ENCODE results near the gene TEFM. TPM values are rescaled to one million over a fixed set of nuclear protein-coding genes. Genes with fewer than 3 reads are reported as not detected.

TEFM gene
- total and polyA plus RNA-seq, 3 donors from 2014 or later = 8.7 to 16.2 (median 10.9) TPM

- WGBS, 2 donors = 84 to 85% methylated on average over 2 to 3 of the region's 3 CpGs
- Histone ChIP-seq H3K36me3 (ENCODE audit: low read depth, missing control alignments) (no peaks in the 10 kb centered on the region), H3K27me3 (no peaks in the 10 kb centered on the region), H3K4me1 (no peaks in the 10 kb centered on the region), H3K9me3 (no peaks in the 10 kb centered on the region), H3K4me3 (no peak overlapping the region), H3K27ac (no peak overlapping the region)
- TF ChIP-seq POLR2A (IDR thresholded peaks at IDR 0.05) = no peak
- TF ChIP-seq, protein P1, sequence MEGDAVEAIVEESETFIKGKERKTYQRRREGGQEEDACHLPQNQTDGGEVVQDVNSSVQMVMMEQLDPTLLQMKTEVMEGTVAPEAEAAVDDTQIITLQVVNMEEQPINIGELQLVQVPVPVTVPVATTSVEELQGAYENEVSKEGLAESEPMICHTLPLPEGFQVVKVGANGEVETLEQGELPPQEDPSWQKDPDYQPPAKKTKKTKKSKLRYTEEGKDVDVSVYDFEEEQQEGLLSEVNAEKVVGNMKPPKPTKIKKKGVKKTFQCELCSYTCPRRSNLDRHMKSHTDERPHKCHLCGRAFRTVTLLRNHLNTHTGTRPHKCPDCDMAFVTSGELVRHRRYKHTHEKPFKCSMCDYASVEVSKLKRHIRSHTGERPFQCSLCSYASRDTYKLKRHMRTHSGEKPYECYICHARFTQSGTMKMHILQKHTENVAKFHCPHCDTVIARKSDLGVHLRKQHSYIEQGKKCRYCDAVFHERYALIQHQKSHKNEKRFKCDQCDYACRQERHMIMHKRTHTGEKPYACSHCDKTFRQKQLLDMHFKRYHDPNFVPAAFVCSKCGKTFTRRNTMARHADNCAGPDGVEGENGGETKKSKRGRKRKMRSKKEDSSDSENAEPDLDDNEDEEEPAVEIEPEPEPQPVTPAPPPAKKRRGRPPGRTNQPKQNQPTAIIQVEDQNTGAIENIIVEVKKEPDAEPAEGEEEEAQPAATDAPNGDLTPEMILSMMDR (IDR thresholded peaks at IDR 0.05) = no peak
- intact Hi-C loops (cut with DNase I; ENCODE audit: low total_unique reads) = no loop called here
- no peak for DNase-seq
Measured at GRCh38 chr17:30928584-30928983, 22.5 kb upstream of the TEFM start.

DNA sequence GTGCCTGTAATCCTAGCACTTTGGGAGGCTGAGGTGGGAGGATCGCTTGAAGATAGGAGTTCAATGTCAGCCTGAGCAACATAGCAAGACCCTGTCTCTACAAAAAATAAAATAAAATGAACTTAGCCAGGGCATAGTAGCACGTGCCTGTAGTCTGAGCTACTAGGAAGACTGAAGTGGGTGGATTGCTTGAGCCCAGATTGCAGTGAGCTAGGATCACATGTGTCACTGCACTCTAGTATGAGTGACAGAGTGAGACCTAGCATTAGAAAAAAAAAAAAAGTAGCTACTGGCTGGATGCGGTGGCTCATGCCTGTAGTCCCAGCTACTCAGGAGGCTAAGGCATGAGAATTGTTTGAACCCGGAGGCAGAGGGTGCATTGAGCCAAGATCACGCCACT, 21.7 kb upstream of the TEFM start:
- WGBS, 2 donors = 91 to 95% methylated on average over 5 of the region's 5 CpGs

GRCh38 chr17:30926516-30926915, 20.5 kb upstream of the TEFM start:
- Histone ChIP-seq H3K4me3 (no peak overlapping the region), H3K4me1 (peaks cover 6% of the 10 kb centered on the region), H3K9me3 (no peaks in the 10 kb centered on the region), H3K27ac (no peak overlapping the region), H3K27me3 (no peaks in the 10 kb centered on the region), H3K36me3 (ENCODE audit: low read depth, missing control alignments) (no peaks in the 10 kb centered on the region)
- no peak for TF ChIP-seq POLR2A (IDR thresholded peaks at IDR 0.05)
- TF ChIP-seq, protein P1 (IDR thresholded peaks at IDR 0.05) = no peak
- intact Hi-C loops (cut with DNase I; ENCODE audit: low total_unique reads) = no loop called here
- no peak for DNase-seq
- 78 to 84% methylated on average over 6 of the region's 6 CpGs for WGBS, 2 donors

More for the DNA sequence above, 21.7 kb upstream of the TEFM start:
- Histone ChIP-seq H3K36me3 (ENCODE audit: low read depth, missing control alignments) (no peaks in the 10 kb centered on the region), H3K27me3 (no peaks in the 10 kb centered on the region), H3K4me1 (no peaks in the 10 kb centered on the region), H3K9me3 (no peaks in the 10 kb centered on the region), H3K27ac (no peak overlapping the region), H3K4me3 (no peak overlapping the region)
- TF ChIP-seq, protein P1 (IDR thresholded peaks at IDR 0.05) = no peak
- TF ChIP-seq POLR2A (IDR thresholded peaks at IDR 0.05) = no peak
- DNase-seq = no peak
- intact Hi-C loops (cut with DNase I; ENCODE audit: low total_unique reads) = no loop called here

DNA sequence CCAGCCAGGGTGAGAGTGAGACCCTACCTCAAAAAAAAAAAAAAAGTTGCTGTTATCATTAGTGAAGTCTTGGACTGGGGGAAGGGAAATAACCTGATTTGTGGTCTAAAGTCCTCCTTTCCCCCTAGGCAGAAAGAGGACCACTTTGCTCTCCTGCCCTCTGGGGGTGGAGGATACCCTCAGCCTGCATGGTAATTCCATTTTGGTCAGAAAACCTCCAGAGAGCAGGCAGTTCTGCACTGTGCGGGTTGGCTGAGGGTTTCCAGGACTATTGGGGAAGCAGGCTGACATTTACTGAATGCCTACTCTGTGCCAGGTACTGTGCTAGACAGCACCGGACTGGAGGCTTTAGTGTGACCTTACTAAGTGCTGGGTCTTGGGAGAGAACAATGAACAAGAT, 18.3 kb upstream of the TEFM start:
- 41 to 77% methylated on average over 2 of the region's 2 CpGs for WGBS, 2 donors
- peaks cover 6% of the 10 kb centered on the region for H3K4me1 ChIP-seq
- no peak overlapping the region for H3K4me3 ChIP-seq
- DNase-seq = no peak
- TF ChIP-seq, protein P1 (IDR thresholded peaks at IDR 0.05) = no peak
- TF ChIP-seq POLR2A (IDR thresholded peaks at IDR 0.05) = no peak
- H3K27ac ChIP-seq = no peak overlapping the region
- intact Hi-C loops (cut with DNase I; ENCODE audit: low total_unique reads) = no loop called here
- H3K9me3 ChIP-seq = no peaks in the 10 kb centered on the region
- H3K36me3 ChIP-seq (ENCODE audit: low read depth, missing control alignments) = no peaks in the 10 kb centered on the region
- no peaks in the 10 kb centered on the region for H3K27me3 ChIP-seq

DNA sequence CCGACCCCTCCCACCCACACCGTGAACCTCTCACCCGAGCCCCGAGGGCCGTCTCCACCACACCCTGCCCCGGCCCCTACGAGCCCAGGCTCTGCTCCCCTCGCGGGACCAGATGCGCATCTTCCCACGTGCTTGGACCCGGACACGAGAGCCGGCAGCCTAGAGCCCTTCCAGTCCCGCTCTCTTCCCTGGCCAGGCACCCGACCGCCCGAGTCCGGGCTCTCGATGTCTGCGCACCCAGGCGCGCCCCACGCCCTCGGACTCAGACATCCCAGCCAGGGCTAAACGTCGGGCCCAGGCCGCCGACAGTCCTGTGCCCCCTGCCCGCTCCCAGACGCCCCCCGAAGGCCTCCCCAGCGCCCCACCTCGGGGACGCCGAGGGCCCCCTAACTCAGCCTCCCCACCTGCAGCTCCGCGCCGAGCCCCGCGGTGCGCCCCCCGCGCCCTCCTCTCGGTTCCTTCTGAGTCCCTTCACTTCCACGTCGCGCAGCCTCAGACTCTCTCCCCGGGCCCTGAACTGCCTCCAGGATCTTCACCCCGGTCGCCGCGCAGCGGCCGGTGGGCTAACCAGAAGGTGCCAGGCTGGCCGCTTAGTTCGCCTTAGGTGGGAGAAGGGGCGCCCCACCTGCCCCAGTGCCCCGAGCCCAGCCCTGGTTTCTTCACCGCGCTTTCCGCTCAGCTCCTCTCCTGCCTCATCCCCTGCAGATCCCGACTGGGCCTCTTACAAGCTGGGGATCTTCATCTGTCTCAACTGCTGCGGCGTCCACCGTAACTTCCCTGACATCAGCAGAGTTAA, 16.4 kb upstream of the TEFM start:
- H3K4me1 ChIP-seq = peaks cover 6% of the 10 kb centered on the region
- 0 to 4% methylated on average over 2 to 51 of the region's 66 CpGs for WGBS, 2 donors
- no peak for DNase-seq
- no peaks in the 10 kb centered on the region for H3K27me3 ChIP-seq
- peak overlapping the region; percentile 49 to 55 for H3K4me3 ChIP-seq
- peak overlapping the region in 1 of 2 donors; percentile 19 for H3K27ac ChIP-seq
- no peaks in the 10 kb centered on the region for H3K36me3 ChIP-seq (ENCODE audit: low read depth, missing control alignments)
- no peak for TF ChIP-seq POLR2A (IDR thresholded peaks at IDR 0.05)
- TF ChIP-seq, protein P1 (IDR thresholded peaks at IDR 0.05) = no peak
- H3K9me3 ChIP-seq = no peaks in the 10 kb centered on the region
- intact Hi-C loops (cut with DNase I; ENCODE audit: low total_unique reads) = no loop called here
